HepG2 (cell line): ENCODE results near the gene PMPCB. TPM values are rescaled to one million over a fixed set of nuclear protein-coding genes. Genes with fewer than 3 reads are reported as not detected.

Experiments
- AGO2 ChIP-seq: fragments of 200-400 bp; formaldehyde crosslinking; optimal IDR thresholded peaks from 2 replicates; pipeline ENCODE3; 2017; ENCODE audit warnings: mild to moderate bottlenecking, low read depth, low read length, moderate library complexity
- CHD4 ChIP-seq: fragments of 200-600 bp; sonication (generic); IDR thresholded peaks from 2 replicates; pipeline ENCODE4 v1.7.0; 2017; ENCODE audit warnings: mild to moderate bottlenecking, low read length, borderline replicate concordance
- HNRNPUL1 ChIP-seq: fragments of 200-400 bp; formaldehyde crosslinking; IDR thresholded peaks from 2 replicates; pipeline ENCODE4 v1.6.1; 2017; ENCODE audit warnings: low read depth, mild to moderate bottlenecking, low read length, moderate library complexity
- ISL2 ChIP-seq: sonication (generic); formaldehyde crosslinking; IDR thresholded peaks from 2 replicates; pipeline ENCODE4 v1.5.0; 2020; ENCODE audit warnings: missing genetic modification reagents
- JDP2 ChIP-seq: sonication (generic); formaldehyde crosslinking; IDR thresholded peaks from 2 replicates; pipeline ENCODE4 v1.8.1; 2022; ENCODE audit warnings: missing genetic modification reagents, borderline replicate concordance
- JUN ChIP-seq: sonication (generic); formaldehyde crosslinking; IDR thresholded peaks from 2 replicates; pipeline ENCODE4 v1.4.0; 2020; ENCODE audit warnings: mild to moderate bottlenecking, missing genetic modification reagents
- KDM2A ChIP-seq: sonication (generic); formaldehyde crosslinking; IDR thresholded peaks from 2 replicates; pipeline ENCODE4 v1.4.0; 2020; ENCODE audit warnings: low read depth, missing genetic modification reagents, borderline replicate concordance
- KMT2B ChIP-seq: IDR thresholded peaks from 2 replicates; pipeline ENCODE4 v1.6.1; 2016; ENCODE audit warnings: missing genetic modification reagents, missing compliant biosample characterization
- MXD4 ChIP-seq: IDR thresholded peaks from 2 replicates; pipeline ENCODE4 v1.6.1; 2016; ENCODE audit warnings: mild to moderate bottlenecking, missing biosample characterization, missing genetic modification reagents
- RORA ChIP-seq: sonication (generic); formaldehyde crosslinking; IDR thresholded peaks from 2 replicates; pipeline ENCODE4 v1.5.0; 2020; ENCODE audit warnings: mild to moderate bottlenecking, missing genetic modification reagents, moderate library complexity
- SCMH1 ChIP-seq: sonication (generic); formaldehyde crosslinking; IDR thresholded peaks from 2 replicates; pipeline ENCODE4 v1.9.0; 2021; ENCODE audit warnings: missing genetic modification reagents, mild to moderate bottlenecking, borderline replicate concordance
- SMAD3 ChIP-seq: sonication (generic); formaldehyde crosslinking; IDR thresholded peaks from 2 replicates; pipeline ENCODE4 v1.4.0; 2020; ENCODE audit warnings: missing genetic modification reagents
- SNAI1 ChIP-seq: sonication (generic); formaldehyde crosslinking; IDR thresholded peaks from 2 replicates; pipeline ENCODE4 v1.5.0; 2020; ENCODE audit warnings: mild to moderate bottlenecking, missing genetic modification reagents, borderline replicate concordance
- SSRP1 ChIP-seq: IDR thresholded peaks from 2 replicates; pipeline ENCODE4 v1.6.1; 2016; ENCODE audit warnings: control low read depth
- TBL1XR1 ChIP-seq: fragments of 150-350 bp; IDR thresholded peaks from 2 replicates; pipeline ENCODE4 v1.6.1; 2014; ENCODE audit warnings: borderline replicate concordance, low read length; ENCODE audit not compliant: partially characterized antibody
- ZMYM3 ChIP-seq: sonication (generic); formaldehyde crosslinking; IDR thresholded peaks from 2 replicates; pipeline ENCODE4 v1.5.1; 2020; ENCODE audit warnings: mild to moderate bottlenecking, missing genetic modification reagents
- ZNF230 ChIP-seq: sonication (generic); formaldehyde crosslinking; IDR thresholded peaks from 2 replicates; pipeline ENCODE4 v1.4.0; 2020; ENCODE audit warnings: mild to moderate bottlenecking, missing genetic modification reagents
- ZNF546 ChIP-seq: sonication (generic); formaldehyde crosslinking; conservative IDR thresholded peaks from 2 replicates; pipeline ENCODE4 v1.8.1; 2023; ENCODE audit warnings: mild to moderate bottlenecking, missing genetic modification reagents
- ZNF557 ChIP-seq: sonication (generic); formaldehyde crosslinking; IDR thresholded peaks from 2 replicates; pipeline ENCODE4 v1.4.0; 2020; ENCODE audit warnings: missing genetic modification reagents
- ZNF83 ChIP-seq: sonication (generic); formaldehyde crosslinking; IDR thresholded peaks from 2 replicates; pipeline ENCODE4 v1.4.0; 2020; ENCODE audit warnings: missing genetic modification reagents, mild to moderate bottlenecking, borderline replicate concordance
- ZSCAN22 ChIP-seq: sonication (generic); formaldehyde crosslinking; IDR thresholded peaks from 2 replicates; pipeline ENCODE4 v1.4.0; 2020; ENCODE audit warnings: mild to moderate bottlenecking, missing genetic modification reagents
- ZSCAN9 ChIP-seq: IDR thresholded peaks from 2 replicates; pipeline ENCODE4 v1.6.1; 2016; ENCODE audit warnings: borderline replicate concordance
- polyA plus RNA-seq, 8 experiments: library from polyadenylated mRNA; depleted of rRNA in 3 of 8; stranded (reverse) in 7 of 8; unstranded in 1 of 8; fragments of >200 nt; fragmentation: Illumina TruSeq in 4 of 8; extraction: Trizol in 4 of 8; gene quantifications; 2 replicates each; pipeline versions ENCODE4 v1.2.1 to v1.2.3, GENCODE V29; 2011 to 2016; ENCODE audit warnings: low read depth in 4 of 8, missing spikeins in 1 of 8, mixed read lengths in 1 of 8; ENCODE audit not compliant: insufficient read depth in 1 of 8
- total RNA-seq, 5 experiments: library from RNA; depleted of rRNA; stranded (reverse); fragments of >200 nt; fragmentation: Illumina TruSeq; extraction: Trizol; gene quantifications; 2 replicates each; pipeline ENCODE4 v1.2.3, GENCODE V29; 2016; ENCODE audit warnings: low read depth in 1 of 5
- TF ChIP-seq, protein P1 (sequence below): sonication (generic); formaldehyde crosslinking; IDR thresholded peaks from 2 replicates; pipeline ENCODE4; 2020; ENCODE audit warnings: missing genetic modification reagents, mild to moderate bottlenecking, borderline replicate concordance
- TF ChIP-seq, protein P2 (sequence below): sonication (generic); formaldehyde crosslinking; IDR thresholded peaks from 2 replicates; pipeline ENCODE4 v1.4.0; 2020; ENCODE audit warnings: missing genetic modification reagents; ENCODE audit errors: not compliant biosample characterization
- TF ChIP-seq, protein P3 (sequence below): sonication (generic); formaldehyde crosslinking; IDR thresholded peaks from 2 replicates; pipeline ENCODE4 v1.5.1; 2020; ENCODE audit warnings: missing genetic modification reagents, mild to moderate bottlenecking, borderline replicate concordance
- TF ChIP-seq, protein P4 (sequence below): IDR thresholded peaks from 2 replicates; pipeline ENCODE4 v1.6.1; 2016; ENCODE audit warnings: low read depth, borderline replicate concordance

The PMPCB gene
- total and polyA plus RNA-seq, 2 of the 13 experiments (the other 11 are each of a cell fraction or from before 2014, with no cell fraction given) = 80.8 to 124 TPM

DNA sequence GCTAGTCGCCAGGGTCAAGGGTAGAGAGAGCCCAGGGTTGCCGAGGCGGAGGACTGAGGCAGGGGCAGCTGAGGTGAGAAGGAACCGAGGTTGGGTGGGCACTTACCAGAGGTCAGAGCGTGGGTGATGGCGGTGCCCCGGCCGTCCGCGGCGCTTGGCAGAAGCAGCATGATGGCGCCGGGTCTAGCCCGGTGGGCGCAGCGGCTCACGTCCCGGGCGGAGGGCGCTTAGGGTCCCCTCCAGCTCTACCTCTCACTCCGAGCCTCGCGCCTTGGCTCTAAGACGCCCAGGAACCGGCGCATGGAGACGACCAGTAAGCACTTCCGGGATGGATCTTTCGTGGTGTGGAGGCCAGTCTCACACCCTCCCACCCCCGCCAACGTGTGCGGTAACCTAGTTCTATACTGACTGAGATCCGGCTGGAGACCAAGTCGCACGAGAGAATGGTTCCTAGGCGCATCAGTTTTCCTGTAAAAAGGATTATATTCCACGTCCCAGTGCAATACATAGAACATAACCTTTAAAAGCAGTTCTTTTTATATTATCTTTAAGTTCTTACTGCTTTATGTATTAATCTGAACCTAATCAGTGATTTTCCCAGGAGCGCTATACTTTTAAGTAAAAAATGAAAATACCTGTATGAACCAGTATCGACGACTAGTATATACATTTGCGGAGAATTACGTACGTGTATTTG lies 47.4 kb downstream of the PMPCB start, which contains the start of gene DNAJC2 (continued):
- TF ChIP-seq, protein P1, sequence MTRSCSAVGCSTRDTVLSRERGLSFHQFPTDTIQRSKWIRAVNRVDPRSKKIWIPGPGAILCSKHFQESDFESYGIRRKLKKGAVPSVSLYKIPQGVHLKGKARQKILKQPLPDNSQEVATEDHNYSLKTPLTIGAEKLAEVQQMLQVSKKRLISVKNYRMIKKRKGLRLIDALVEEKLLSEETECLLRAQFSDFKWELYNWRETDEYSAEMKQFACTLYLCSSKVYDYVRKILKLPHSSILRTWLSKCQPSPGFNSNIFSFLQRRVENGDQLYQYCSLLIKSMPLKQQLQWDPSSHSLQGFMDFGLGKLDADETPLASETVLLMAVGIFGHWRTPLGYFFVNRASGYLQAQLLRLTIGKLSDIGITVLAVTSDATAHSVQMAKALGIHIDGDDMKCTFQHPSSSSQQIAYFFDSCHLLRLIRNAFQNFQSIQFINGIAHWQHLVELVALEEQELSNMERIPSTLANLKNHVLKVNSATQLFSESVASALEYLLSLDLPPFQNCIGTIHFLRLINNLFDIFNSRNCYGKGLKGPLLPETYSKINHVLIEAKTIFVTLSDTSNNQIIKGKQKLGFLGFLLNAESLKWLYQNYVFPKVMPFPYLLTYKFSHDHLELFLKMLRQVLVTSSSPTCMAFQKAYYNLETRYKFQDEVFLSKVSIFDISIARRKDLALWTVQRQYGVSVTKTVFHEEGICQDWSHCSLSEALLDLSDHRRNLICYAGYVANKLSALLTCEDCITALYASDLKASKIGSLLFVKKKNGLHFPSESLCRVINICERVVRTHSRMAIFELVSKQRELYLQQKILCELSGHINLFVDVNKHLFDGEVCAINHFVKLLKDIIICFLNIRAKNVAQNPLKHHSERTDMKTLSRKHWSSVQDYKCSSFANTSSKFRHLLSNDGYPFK = peak; percentile 94; the same call in 1 of the 2 replicates
- peak; percentile 79 for TF ChIP-seq ZMYM3
- TF ChIP-seq JUN (CRISPR knock-in tag) = no peak
- TF ChIP-seq ZNF83 = no peak
- TF ChIP-seq SSRP1 (CRISPR knock-in tag) = no peak
- TF ChIP-seq JDP2 (CRISPR knock-in tag) = no peak
- TF ChIP-seq SCMH1 (CRISPR knock-in tag) = no peak
- TF ChIP-seq AGO2 = peak; percentile 34
- TF ChIP-seq, protein P2, sequence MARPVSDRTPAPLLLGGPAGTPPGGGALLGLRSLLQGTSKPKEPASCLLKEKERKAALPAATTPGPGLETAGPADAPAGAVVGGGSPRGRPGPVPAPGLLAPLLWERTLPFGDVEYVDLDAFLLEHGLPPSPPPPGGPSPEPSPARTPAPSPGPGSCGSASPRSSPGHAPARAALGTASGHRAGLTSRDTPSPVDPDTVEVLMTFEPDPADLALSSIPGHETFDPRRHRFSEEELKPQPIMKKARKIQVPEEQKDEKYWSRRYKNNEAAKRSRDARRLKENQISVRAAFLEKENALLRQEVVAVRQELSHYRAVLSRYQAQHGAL = no peak
- TF ChIP-seq ISL2 (CRISPR knock-in tag) = peak; percentile 65; the same call in 1 of the 2 replicates
- no peak for TF ChIP-seq SNAI1 (CRISPR knock-in tag)
- no peak for TF ChIP-seq CHD4
- TF ChIP-seq ZNF230 (CRISPR knock-in tag) = 0 out of 2 replicates have a peak, but pooled peaks have one; percentile 46
- peak; percentile 94 for TF ChIP-seq KDM2A (CRISPR knock-in tag)
- TF ChIP-seq ZNF546 (CRISPR knock-in tag) = 0 out of 2 replicates have a peak, but pooled peaks have one; percentile 52
- peak; percentile 95 for TF ChIP-seq MXD4 (CRISPR knock-in tag)
- TF ChIP-seq TBL1XR1 = peak; percentile 39
- no peak for TF ChIP-seq RORA (CRISPR knock-in tag)
- peak; percentile 93 for TF ChIP-seq SMAD3 (CRISPR knock-in tag)
- TF ChIP-seq KMT2B (CRISPR knock-in tag) = peak; percentile 98
- TF ChIP-seq HNRNPUL1 = no peak
- no peak for TF ChIP-seq ZNF557 (CRISPR knock-in tag)
- peak; percentile 74; the same call in 1 of the 2 replicates for TF ChIP-seq ZSCAN22
- TF ChIP-seq, protein P3, sequence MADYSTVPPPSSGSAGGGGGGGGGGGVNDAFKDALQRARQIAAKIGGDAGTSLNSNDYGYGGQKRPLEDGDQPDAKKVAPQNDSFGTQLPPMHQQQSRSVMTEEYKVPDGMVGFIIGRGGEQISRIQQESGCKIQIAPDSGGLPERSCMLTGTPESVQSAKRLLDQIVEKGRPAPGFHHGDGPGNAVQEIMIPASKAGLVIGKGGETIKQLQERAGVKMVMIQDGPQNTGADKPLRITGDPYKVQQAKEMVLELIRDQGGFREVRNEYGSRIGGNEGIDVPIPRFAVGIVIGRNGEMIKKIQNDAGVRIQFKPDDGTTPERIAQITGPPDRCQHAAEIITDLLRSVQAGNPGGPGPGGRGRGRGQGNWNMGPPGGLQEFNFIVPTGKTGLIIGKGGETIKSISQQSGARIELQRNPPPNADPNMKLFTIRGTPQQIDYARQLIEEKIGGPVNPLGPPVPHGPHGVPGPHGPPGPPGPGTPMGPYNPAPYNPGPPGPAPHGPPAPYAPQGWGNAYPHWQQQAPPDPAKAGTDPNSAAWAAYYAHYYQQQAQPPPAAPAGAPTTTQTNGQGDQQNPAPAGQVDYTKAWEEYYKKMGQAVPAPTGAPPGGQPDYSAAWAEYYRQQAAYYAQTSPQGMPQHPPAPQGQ (CRISPR knock-in tag) = no peak
- TF ChIP-seq ZSCAN9 (CRISPR knock-in tag) = peak; percentile 72; the same call in 1 of the 2 replicates
- TF ChIP-seq, protein P4, sequence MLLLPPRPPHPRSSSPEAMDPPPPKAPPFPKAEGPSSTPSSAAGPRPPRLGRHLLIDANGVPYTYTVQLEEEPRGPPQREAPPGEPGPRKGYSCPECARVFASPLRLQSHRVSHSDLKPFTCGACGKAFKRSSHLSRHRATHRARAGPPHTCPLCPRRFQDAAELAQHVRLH (CRISPR knock-in tag) = peak; percentile 99
